Astrocyte (in vitro differentiated cells and primary cell): Measurements from ENCODE around the gene GPR180. TPM values are rescaled to one million over a fixed set of nuclear protein-coding genes. Genes with fewer than 3 reads are reported as not detected.

Experiments
- DNase-seq: peaks from one replicate; pipeline ENCODE4 v3.0.0-alpha.2; 2010; ENCODE audit warnings: low read depth
- FAIRE-seq: peaks from 2 replicates; lab custom pipeline; 2011; peaks lifted over from hg19 to GRCh38; lab: Jason Lieb, UNC
- H2AFZ ChIP-seq: 2 replicates; pipeline ENCODE4 v1.6.0; 2012; ENCODE audit warnings: low read depth, low read length, inconsistent platforms
- H3K27ac ChIP-seq: 2 replicates; pipeline ENCODE4 v1.5.1; 2011; ENCODE audit warnings: low read depth, low read length, inconsistent platforms
- H3K27me3 ChIP-seq: 2 replicates; pipeline ENCODE4 v1.6.0; 2011; ENCODE audit warnings: low read length, inconsistent platforms; ENCODE audit not compliant: insufficient read depth
- H3K36me3 ChIP-seq: 2 replicates; pipeline ENCODE4 v1.5.1; 2011; ENCODE audit warnings: low read length, inconsistent platforms; ENCODE audit not compliant: insufficient read depth
- H3K4me1 ChIP-seq: 2 replicates; pipeline ENCODE4 v1.5.1; 2011; ENCODE audit warnings: low read length, inconsistent platforms; ENCODE audit not compliant: insufficient read depth
- H3K4me2 ChIP-seq: 2 replicates; pipeline ENCODE4 v1.6.0; 2012; ENCODE audit warnings: low read length, inconsistent platforms
- H3K4me3 ChIP-seq: 2 replicates; pipeline ENCODE4 v1.5.1; 2011; ENCODE audit warnings: low read depth, mild to moderate bottlenecking, low read length, inconsistent platforms; ENCODE audit not compliant: insufficient read depth
- H3K79me2 ChIP-seq: 2 replicates; pipeline ENCODE4 v1.6.0; 2012; ENCODE audit warnings: mild to moderate bottlenecking, low read length, inconsistent platforms; ENCODE audit not compliant: insufficient read depth
- H3K9ac ChIP-seq: 2 replicates; pipeline ENCODE4 v1.6.0; 2012; ENCODE audit warnings: mild to moderate bottlenecking, low read length, inconsistent platforms
- H3K9me3 ChIP-seq: 2 replicates; pipeline ENCODE4 v1.5.1; 2012; ENCODE audit warnings: low read depth, mild to moderate bottlenecking, low read length, inconsistent platforms; ENCODE audit not compliant: insufficient read depth
- H4K20me1 ChIP-seq: 2 replicates; pipeline ENCODE4 v1.6.0; 2012; ENCODE audit warnings: low read length, inconsistent platforms; ENCODE audit not compliant: insufficient read depth
- H3K27ac Mint-ChIP-seq: one replicate; pipeline ENCODE4 v1.8.0; 2021; ENCODE audit warnings: mild to moderate bottlenecking, mixed read lengths; ENCODE audit not compliant: unreplicated experiment
- H3K27me3 Mint-ChIP-seq: one replicate; pipeline ENCODE4 v1.8.0; 2021; ENCODE audit warnings: low read depth, mixed read lengths; ENCODE audit not compliant: unreplicated experiment
- H3K36me3 Mint-ChIP-seq: one replicate; pipeline ENCODE4 v1.8.0; 2021; ENCODE audit warnings: low read depth, mixed read lengths; ENCODE audit not compliant: unreplicated experiment
- H3K4me1 Mint-ChIP-seq: one replicate; pipeline ENCODE4 v1.8.0; 2021; ENCODE audit warnings: low read depth, mixed read lengths; ENCODE audit not compliant: unreplicated experiment
- H3K4me3 Mint-ChIP-seq: one replicate; pipeline ENCODE4 v1.8.0; 2021; ENCODE audit warnings: mild to moderate bottlenecking, moderate library complexity, mixed read lengths; ENCODE audit not compliant: unreplicated experiment
- H3K9me3 Mint-ChIP-seq: one replicate; pipeline ENCODE4 v1.8.0; 2021; ENCODE audit warnings: mild to moderate bottlenecking, mixed read lengths; ENCODE audit not compliant: unreplicated experiment
- EZH2 ChIP-seq: IDR thresholded peaks from 2 replicates; pipeline ENCODE4 v1.6.1; 2012; ENCODE audit warnings: mild to moderate bottlenecking, low read length, inconsistent platforms; ENCODE audit not compliant: insufficient read depth
- total RNA-seq: library from RNA; stranded (reverse); gene quantifications from 2 replicates; pipeline ENCODE4 v1.2.1, GENCODE V29; 2021
- TF ChIP-seq, protein P1 (sequence below): IDR thresholded peaks from 2 replicates; pipeline ENCODE4 v1.5.1; 2011; ENCODE audit warnings: low read depth, mild to moderate bottlenecking, inconsistent platforms, low read length, moderate library complexity; ENCODE audit not compliant: insufficient read depth

Gene GPR180
- total RNA-seq, 1 donor from 2014 or later: 10.0 TPM

DNA sequence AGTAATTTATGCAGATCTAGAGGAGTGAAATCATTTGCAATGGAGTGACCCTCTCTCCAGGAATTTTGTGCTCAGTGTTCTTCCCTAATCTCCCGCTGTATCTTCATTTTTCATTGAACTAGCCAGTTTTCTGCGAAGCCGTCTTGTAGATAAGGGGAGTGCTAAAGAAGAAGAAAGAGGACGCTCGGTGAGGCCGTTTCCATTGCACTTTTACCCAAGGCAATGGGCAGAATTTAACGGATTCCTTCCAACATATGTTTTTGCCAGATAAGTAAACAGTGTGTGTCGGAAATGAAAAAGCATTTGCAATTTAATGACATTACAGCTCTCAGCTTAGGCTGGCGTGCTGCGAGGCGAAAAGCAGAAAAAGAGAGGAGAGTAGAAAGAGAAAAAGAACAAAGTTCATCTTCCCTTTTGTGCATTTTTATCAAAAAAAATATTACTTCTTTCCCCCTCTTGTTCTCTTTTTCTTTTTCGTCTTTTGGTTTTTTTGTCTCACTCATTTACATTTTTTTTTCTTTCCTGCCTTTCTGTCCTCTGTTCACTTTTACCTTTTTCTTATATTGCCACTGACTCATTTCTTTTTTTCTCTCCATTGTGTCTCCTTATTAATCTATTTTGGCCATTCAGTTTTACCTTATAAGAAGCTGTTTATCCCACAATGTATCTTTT is 60.8 kb downstream of the GPR180 start:
- Histone ChIP-seq H3K27me3 (peaks cover 10% of the 10 kb centered on the region), H3K79me2 (no peaks in the 10 kb centered on the region), H3K9me3 (no peaks in the 10 kb centered on the region), H4K20me1 (no peaks in the 10 kb centered on the region), H3K4me2 (no peak overlapping the region), H3K27ac (no peak overlapping the region), H3K36me3 (no peaks in the 10 kb centered on the region), H3K9ac (no peak overlapping the region), H2AFZ (no peak overlapping the region), H3K4me1 (peaks cover under 1% of the 10 kb centered on the region), H3K4me3 (no peak overlapping the region)
- Mint-ChIP-seq H3K4me1 (peaks cover 6% of the 10 kb centered on the region), H3K36me3 (no peaks in the 10 kb centered on the region), H3K9me3 (no peaks in the 10 kb centered on the region), H3K27me3 (no peaks in the 10 kb centered on the region), H3K4me3 (no peak overlapping the region), H3K27ac (no peak overlapping the region)
- FAIRE-seq (no peak), DNase-seq (no peak)
- no peak for TF ChIP-seq EZH2
- TF ChIP-seq, protein P1, sequence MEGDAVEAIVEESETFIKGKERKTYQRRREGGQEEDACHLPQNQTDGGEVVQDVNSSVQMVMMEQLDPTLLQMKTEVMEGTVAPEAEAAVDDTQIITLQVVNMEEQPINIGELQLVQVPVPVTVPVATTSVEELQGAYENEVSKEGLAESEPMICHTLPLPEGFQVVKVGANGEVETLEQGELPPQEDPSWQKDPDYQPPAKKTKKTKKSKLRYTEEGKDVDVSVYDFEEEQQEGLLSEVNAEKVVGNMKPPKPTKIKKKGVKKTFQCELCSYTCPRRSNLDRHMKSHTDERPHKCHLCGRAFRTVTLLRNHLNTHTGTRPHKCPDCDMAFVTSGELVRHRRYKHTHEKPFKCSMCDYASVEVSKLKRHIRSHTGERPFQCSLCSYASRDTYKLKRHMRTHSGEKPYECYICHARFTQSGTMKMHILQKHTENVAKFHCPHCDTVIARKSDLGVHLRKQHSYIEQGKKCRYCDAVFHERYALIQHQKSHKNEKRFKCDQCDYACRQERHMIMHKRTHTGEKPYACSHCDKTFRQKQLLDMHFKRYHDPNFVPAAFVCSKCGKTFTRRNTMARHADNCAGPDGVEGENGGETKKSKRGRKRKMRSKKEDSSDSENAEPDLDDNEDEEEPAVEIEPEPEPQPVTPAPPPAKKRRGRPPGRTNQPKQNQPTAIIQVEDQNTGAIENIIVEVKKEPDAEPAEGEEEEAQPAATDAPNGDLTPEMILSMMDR: no peak

DNA sequence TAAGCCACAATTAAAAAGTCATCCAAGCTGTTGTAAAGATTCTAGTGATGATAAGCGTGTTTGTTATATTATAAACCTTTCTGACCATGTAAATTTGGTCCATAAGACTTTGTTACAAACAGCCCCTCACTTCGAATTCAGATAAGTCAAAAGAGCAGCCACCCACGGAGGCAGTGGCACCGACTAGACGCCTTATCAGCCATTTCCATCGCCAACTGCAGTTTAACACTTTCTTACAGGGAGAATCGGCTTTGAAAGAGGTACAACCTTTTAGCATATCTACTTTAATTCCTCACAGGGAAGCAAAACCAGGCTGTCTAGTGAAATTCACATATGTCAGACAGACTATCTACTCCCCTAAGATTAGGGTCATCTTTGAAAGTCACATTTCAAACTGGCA is 63.2 kb downstream of the GPR180 start:
- no peak overlapping the region for H3K9ac ChIP-seq
- H3K4me1 ChIP-seq: no peaks in the 10 kb centered on the region
- H3K4me3 ChIP-seq: no peak overlapping the region
- no peaks in the 10 kb centered on the region for H3K9me3 ChIP-seq
- H3K27ac Mint-ChIP-seq: no peak overlapping the region
- FAIRE-seq (no peak), DNase-seq (no peak)
- H3K4me2 ChIP-seq: no peak overlapping the region
- H3K4me1 Mint-ChIP-seq: peaks cover 3% of the 10 kb centered on the region
- no peaks in the 10 kb centered on the region for H3K27me3 Mint-ChIP-seq
- no peak overlapping the region for H3K4me3 Mint-ChIP-seq
- no peaks in the 10 kb centered on the region for H3K36me3 Mint-ChIP-seq
- H3K79me2 ChIP-seq: no peaks in the 10 kb centered on the region
- H3K9me3 Mint-ChIP-seq: no peaks in the 10 kb centered on the region
- H2AFZ ChIP-seq: no peak overlapping the region
- no peaks in the 10 kb centered on the region for H3K36me3 ChIP-seq
- H4K20me1 ChIP-seq: no peaks in the 10 kb centered on the region
- no peak overlapping the region for H3K27ac ChIP-seq
- peaks cover 10% of the 10 kb centered on the region for H3K27me3 ChIP-seq
- TF ChIP-seq, protein P1: no peak
- TF ChIP-seq EZH2: no peak

DNA sequence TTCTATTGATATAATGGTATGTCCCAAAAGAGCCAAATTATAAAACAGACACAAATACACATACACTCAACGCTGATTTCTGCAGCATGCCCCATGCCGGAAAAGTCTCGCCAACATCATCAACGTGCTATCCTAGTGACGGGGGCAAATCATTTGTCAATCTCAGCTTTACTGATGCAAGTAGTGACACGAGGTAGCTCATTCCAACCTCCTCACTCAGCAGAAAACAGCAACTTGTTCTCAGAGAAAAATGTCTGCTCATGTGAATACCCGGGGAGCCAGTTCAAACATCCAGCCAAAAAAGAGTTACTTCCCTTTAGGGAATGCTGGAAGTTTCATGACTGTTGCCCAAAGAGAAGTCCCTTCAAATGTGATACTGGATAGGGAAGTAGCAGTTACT is 64.4 kb downstream of the GPR180 start:
- Mint-ChIP-seq H3K4me3 (no peak overlapping the region), H3K27ac (no peak overlapping the region), H3K27me3 (no peaks in the 10 kb centered on the region), H3K4me1 (peaks cover 3% of the 10 kb centered on the region), H3K9me3 (no peaks in the 10 kb centered on the region), H3K36me3 (no peaks in the 10 kb centered on the region)
- Histone ChIP-seq H3K9ac (no peak overlapping the region), H3K4me2 (no peak overlapping the region), H3K79me2 (no peaks in the 10 kb centered on the region), H3K27ac (no peak overlapping the region), H3K4me3 (no peak overlapping the region), H3K36me3 (no peaks in the 10 kb centered on the region), H4K20me1 (no peaks in the 10 kb centered on the region), H3K4me1 (no peaks in the 10 kb centered on the region), H3K27me3 (peaks cover 10% of the 10 kb centered on the region), H2AFZ (no peak overlapping the region), H3K9me3 (no peaks in the 10 kb centered on the region)
- TF ChIP-seq, protein P1: no peak
- no peak for TF ChIP-seq EZH2
- FAIRE-seq: no peak
- no peak for DNase-seq
